Measurements from ENCODE around the gene RNF31. TPM values are rescaled to one million over a fixed set of nuclear protein-coding genes. Genes with fewer than 3 reads are reported as not detected.

Gene RNF31
- total and polyA plus RNA-seq, 9 donors = 19.2 to 74.4 (median 52.3) TPM

- Histone ChIP-seq H3K27me3 (no peaks in the 10 kb centered on the region), H3K4me3 (peak within 1 kb of the TSS; percentile 17), H3K4me1 (ENCODE audit: insufficient read depth) (peaks cover 8% of the 10 kb centered on the region), H3K36me3 (no peaks in the 10 kb centered on the region), H3K27ac (no peak within 1 kb of the TSS), H3K9me3 (no peaks in the 10 kb centered on the region)
- intact Hi-C loops (cut with DNase I) = no loop called here
- DNase-seq = peak; percentile 45 to 85 (median 67)
- TF ChIP-seq EP300 (IDR thresholded peaks at IDR 0.05) = no peak
- WGBS, 3 donors = 9 to 14% (median 10%) methylated on average over 62 to 63 of the region's 63 CpGs
Observed at GRCh38 chr14:24171422-24172260, 24.3 kb downstream of the RNF31 start, which contains the start of gene REC8. REC8 (plus strand) TSS chr14:24172080; CDS start chr14:24172553, 473 bp downstream.

- 21 to 39% (median 24%) methylated on average over 29 to 30 of the region's 30 CpGs for WGBS, 3 donors
- no peaks in the 10 kb centered on the region for H3K27me3 ChIP-seq
- no peaks in the 10 kb centered on the region for H3K36me3 ChIP-seq
- peaks cover 8% of the 10 kb centered on the region for H3K4me1 ChIP-seq (ENCODE audit: insufficient read depth)
- H3K9me3 ChIP-seq = no peaks in the 10 kb centered on the region
- DNase-seq = no peak
- TF ChIP-seq, protein P1, sequence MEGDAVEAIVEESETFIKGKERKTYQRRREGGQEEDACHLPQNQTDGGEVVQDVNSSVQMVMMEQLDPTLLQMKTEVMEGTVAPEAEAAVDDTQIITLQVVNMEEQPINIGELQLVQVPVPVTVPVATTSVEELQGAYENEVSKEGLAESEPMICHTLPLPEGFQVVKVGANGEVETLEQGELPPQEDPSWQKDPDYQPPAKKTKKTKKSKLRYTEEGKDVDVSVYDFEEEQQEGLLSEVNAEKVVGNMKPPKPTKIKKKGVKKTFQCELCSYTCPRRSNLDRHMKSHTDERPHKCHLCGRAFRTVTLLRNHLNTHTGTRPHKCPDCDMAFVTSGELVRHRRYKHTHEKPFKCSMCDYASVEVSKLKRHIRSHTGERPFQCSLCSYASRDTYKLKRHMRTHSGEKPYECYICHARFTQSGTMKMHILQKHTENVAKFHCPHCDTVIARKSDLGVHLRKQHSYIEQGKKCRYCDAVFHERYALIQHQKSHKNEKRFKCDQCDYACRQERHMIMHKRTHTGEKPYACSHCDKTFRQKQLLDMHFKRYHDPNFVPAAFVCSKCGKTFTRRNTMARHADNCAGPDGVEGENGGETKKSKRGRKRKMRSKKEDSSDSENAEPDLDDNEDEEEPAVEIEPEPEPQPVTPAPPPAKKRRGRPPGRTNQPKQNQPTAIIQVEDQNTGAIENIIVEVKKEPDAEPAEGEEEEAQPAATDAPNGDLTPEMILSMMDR (IDR thresholded peaks at IDR 0.05) = no peak
- TF ChIP-seq POLR2A (IDR thresholded peaks at IDR 0.05) (no peak), EP300 (IDR thresholded peaks at IDR 0.05) (no peak)
- H3K27ac ChIP-seq = no peak overlapping the region
- intact Hi-C loops (cut with DNase I) = no loop called here
- H3K4me3 ChIP-seq = peak overlapping the region; percentile 17
Observed at GRCh38 chr14:24172261-24172860, 25.1 kb downstream of the RNF31 start.

DNA sequence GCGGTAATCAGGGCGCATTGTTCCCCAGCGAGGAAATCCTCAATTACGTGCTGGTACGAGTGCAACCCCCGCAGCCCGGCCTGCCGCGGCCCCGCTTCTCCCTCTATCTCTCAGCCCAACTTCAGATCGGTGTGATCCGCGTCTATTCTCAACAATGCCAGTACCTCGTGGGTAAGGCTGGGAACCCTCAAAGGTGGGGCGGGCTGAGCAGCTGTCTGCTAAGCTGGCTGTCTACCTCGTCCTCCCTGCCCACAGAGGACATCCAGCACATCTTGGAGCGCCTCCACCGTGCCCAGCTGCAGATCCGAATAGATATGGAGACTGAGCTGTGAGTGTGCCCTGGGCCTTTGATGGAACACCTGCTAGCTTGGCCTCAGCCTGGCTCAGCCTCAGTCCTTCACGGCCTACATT is 25.6 kb downstream of the RNF31 start:
- no peak for DNase-seq
- Histone ChIP-seq H3K36me3 (no peaks in the 10 kb centered on the region), H3K9me3 (no peaks in the 10 kb centered on the region), H3K27me3 (no peaks in the 10 kb centered on the region), H3K4me1 (ENCODE audit: insufficient read depth) (peaks cover 8% of the 10 kb centered on the region), H3K4me3 (no peak overlapping the region), H3K27ac (no peak overlapping the region)
- intact Hi-C loops (cut with DNase I) = no loop called here
- WGBS, 3 donors = 53 to 65% (median 55%) methylated on average over 20 of the region's 20 CpGs
- TF ChIP-seq EP300 (IDR thresholded peaks at IDR 0.05) = no peak
- no peak for TF ChIP-seq POLR2A (IDR thresholded peaks at IDR 0.05)
- TF ChIP-seq, protein P1 (IDR thresholded peaks at IDR 0.05) = no peak

- H3K36me3 ChIP-seq = no peaks in the 10 kb centered on the region
Observed at GRCh38 chr14:24176599-24176998, 29.3 kb downstream of the RNF31 start.

More at GRCh38 chr14:24176599-24176998, 29.3 kb downstream of the RNF31 start:
- no peaks in the 10 kb centered on the region for H3K9me3 ChIP-seq
- peaks cover 5% of the 10 kb centered on the region for H3K4me1 ChIP-seq (ENCODE audit: insufficient read depth)
- no peak for DNase-seq
- WGBS, 3 donors = 90 to 95% (median 94%) methylated on average over 5 of the region's 5 CpGs
- intact Hi-C loops (cut with DNase I) = no loop called here
- no peak overlapping the region for H3K4me3 ChIP-seq
- no peaks in the 10 kb centered on the region for H3K27me3 ChIP-seq
- no peak for TF ChIP-seq EP300 (IDR thresholded peaks at IDR 0.05)
- no peak for TF ChIP-seq POLR2A (IDR thresholded peaks at IDR 0.05)
- TF ChIP-seq, protein P1 (IDR thresholded peaks at IDR 0.05) = no peak
- no peak overlapping the region for H3K27ac ChIP-seq

All from ovary (tissue), 9 donors.